K562 (cell line): ENCODE results near the gene SLC4A5. TPM values are rescaled to one million over a fixed set of nuclear protein-coding genes. Genes with fewer than 3 reads are reported as not detected.

Experiments used
- CBFA2T3 ChIP-seq: fragments of 450-650 bp; IDR thresholded peaks from 2 replicates; pipeline ENCODE4 v1.6.1; 2017
- CBX1 ChIP-seq: sonication (generic); IDR thresholded peaks from 2 replicates; pipeline ENCODE4 v1.6.1; 2016; ENCODE audit warnings: antibody characterized with exemption, low read depth, mild to moderate bottlenecking
- HDAC6 ChIP-seq: IDR thresholded peaks from 2 replicates; pipeline ENCODE4 v1.6.1; 2012; ENCODE audit warnings: low read depth, mild to moderate bottlenecking, control low read depth, inconsistent platforms, low read length, moderate library complexity
- PCBP2 ChIP-seq: fragments of 200-400 bp; formaldehyde crosslinking; IDR thresholded peaks from 2 replicates; pipeline ENCODE4 v1.6.1; 2018; ENCODE audit warnings: low read length, low read depth, mild to moderate bottlenecking, moderate library complexity; ENCODE audit not compliant: poor library complexity, severe bottlenecking
- SMARCE1 ChIP-seq: fragments of 450-650 bp; IDR thresholded peaks from 2 replicates; pipeline ENCODE4 v1.7.1; 2016; ENCODE audit warnings: mild to moderate bottlenecking
- SRF ChIP-seq, 2 experiments: fragments of 250-450, 450-650 bp in 1 of 2; sonication (Bioruptor Pico) in 1 of 2; sonication (generic) in 1 of 2; formaldehyde crosslinking; IDR thresholded peaks; 2 replicates each; pipeline versions ENCODE4 v1.5.0 to v1.5.1; 2020 to 2022; ENCODE audit warnings: mild to moderate bottlenecking in 1 of 2, missing genetic modification reagents in 1 of 2
- ZKSCAN1 ChIP-seq: fragments of 150-350 bp; IDR thresholded peaks from 2 replicates; pipeline ENCODE4 v1.6.1; 2016; ENCODE audit warnings: low read depth, low read length
- ZNF239 ChIP-seq: fragments of 250-450 bp; sonication (Bioruptor Pico); IDR thresholded peaks from 2 replicates; pipeline ENCODE4 v1.4.0; 2020; ENCODE audit warnings: mild to moderate bottlenecking
- polyA plus RNA-seq, 8 experiments: library from polyadenylated mRNA; depleted of rRNA in 4 of 8; stranded (reverse) in 5 of 8; unstranded in 3 of 8; fragments of >200 nt; fragmentation: Nextera tagmentation in 2 of 8; fragmentation: Illumina TruSeq in 1 of 8; extraction: Ambion mirVana in 2 of 8; extraction: Trizol in 1 of 8; gene quantifications; 2 replicates each; pipeline versions ENCODE4 v1.2.1 to v1.2.3, GENCODE V29; 2011 to 2014; ENCODE audit warnings: inconsistent platforms in 1 of 8, missing spikeins in 1 of 8
- total RNA-seq, 7 experiments: library from RNA; depleted of rRNA in 6 of 7; stranded (reverse); fragments of >200 nt in 6 of 7; fragmentation: Illumina TruSeq in 2 of 7; extraction: Trizol in 2 of 7; gene quantifications; 2 replicates each; pipeline versions ENCODE4 v1.2.1 to v1.2.3, GENCODE V29; 2011 to 2021; ENCODE audit warnings: low replicate concordance in 1 of 7
- TF ChIP-seq, protein P1 (sequence below): fragments of 250-450 bp; sonication (Bioruptor Pico); IDR thresholded peaks from 2 replicates; pipeline ENCODE4 v1.5.0; 2020; ENCODE audit warnings: mild to moderate bottlenecking, borderline replicate concordance
- TF ChIP-seq, protein P2 (sequence below): sonication (generic); formaldehyde crosslinking; IDR thresholded peaks from 2 replicates; pipeline ENCODE4 v1.8.0; 2023; ENCODE audit warnings: mild to moderate bottlenecking, missing genetic modification reagents
- TF ChIP-seq, protein P3 (sequence below): fragments of 450-650 bp; formaldehyde crosslinking; IDR thresholded peaks from 2 replicates; pipeline ENCODE4 v1.4.0; 2022; ENCODE audit warnings: missing genetic modification characterization
- TF ChIP-seq, protein P4 (sequence below): sonication (generic); formaldehyde crosslinking; IDR thresholded peaks from 2 replicates; pipeline ENCODE4 v1.9.0; 2022; ENCODE audit warnings: mild to moderate bottlenecking, missing genetic modification reagents
- TF ChIP-seq, protein P5 (sequence below): fragments of 450-650 bp; IDR thresholded peaks from 2 replicates; pipeline ENCODE4 v1.6.1; 2016; ENCODE audit warnings: borderline replicate concordance
- TF ChIP-seq, protein P6 (sequence below): fragments of 450-650 bp; IDR thresholded peaks from 2 replicates; pipeline ENCODE4 v1.6.1; 2016

SLC4A5 gene
- total and polyA plus RNA-seq, 9 of the 15 experiments (the other 6 are each of a cell fraction or from before 2014, with no cell fraction given): 0.03 to 0.77 (median 0.14) TPM; not detected in 1

DNA sequence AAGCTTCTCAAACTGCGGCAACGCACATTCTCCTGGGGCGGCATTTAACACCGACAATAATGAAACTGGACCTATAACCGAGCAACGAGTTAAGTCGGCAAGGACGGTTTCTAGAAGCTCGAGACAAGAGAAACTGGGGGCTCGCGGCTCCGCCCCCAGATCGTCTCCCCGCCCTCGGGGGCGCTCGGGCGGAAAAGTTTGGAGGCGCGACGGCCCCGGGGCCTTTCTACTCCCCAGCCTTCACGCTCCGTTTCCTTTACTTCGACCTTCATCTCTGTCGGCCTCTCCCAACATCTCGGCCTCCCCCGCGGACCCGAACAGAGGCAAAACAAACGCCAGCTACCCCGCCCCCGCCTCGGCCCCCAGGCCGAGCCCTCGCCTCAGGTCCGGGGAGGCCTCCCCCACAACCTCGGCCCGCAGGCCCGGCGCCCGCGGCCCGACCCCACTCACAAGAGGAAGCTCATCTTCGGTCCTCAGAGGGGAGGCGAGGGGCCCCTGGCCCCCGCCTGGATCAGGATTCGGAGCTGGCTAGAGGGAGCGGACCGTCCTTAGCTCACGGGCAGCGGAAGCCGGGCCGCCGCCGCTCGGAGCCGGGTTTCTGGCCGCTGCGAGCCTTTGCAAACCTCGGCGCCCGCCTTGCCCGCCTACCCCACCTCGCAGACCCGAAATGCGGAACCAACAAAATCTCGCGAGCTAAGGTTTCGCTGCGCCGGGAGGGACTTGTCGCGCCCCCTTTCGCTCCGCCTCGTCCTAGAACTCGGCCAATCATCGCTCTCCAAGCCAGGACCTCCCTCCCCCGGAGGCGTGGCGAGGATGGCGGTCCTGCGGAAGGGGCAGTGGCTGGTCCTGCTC is 164.8 kb downstream of the SLC4A5 start, which contains the start of gene MOB1A (continued):
- TF ChIP-seq, protein P1, sequence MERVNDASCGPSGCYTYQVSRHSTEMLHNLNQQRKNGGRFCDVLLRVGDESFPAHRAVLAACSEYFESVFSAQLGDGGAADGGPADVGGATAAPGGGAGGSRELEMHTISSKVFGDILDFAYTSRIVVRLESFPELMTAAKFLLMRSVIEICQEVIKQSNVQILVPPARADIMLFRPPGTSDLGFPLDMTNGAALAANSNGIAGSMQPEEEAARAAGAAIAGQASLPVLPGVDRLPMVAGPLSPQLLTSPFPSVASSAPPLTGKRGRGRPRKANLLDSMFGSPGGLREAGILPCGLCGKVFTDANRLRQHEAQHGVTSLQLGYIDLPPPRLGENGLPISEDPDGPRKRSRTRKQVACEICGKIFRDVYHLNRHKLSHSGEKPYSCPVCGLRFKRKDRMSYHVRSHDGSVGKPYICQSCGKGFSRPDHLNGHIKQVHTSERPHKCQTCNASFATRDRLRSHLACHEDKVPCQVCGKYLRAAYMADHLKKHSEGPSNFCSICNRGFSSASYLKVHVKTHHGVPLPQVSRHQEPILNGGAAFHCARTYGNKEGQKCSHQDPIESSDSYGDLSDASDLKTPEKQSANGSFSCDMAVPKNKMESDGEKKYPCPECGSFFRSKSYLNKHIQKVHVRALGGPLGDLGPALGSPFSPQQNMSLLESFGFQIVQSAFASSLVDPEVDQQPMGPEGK: no peak
- TF ChIP-seq, protein P2, sequence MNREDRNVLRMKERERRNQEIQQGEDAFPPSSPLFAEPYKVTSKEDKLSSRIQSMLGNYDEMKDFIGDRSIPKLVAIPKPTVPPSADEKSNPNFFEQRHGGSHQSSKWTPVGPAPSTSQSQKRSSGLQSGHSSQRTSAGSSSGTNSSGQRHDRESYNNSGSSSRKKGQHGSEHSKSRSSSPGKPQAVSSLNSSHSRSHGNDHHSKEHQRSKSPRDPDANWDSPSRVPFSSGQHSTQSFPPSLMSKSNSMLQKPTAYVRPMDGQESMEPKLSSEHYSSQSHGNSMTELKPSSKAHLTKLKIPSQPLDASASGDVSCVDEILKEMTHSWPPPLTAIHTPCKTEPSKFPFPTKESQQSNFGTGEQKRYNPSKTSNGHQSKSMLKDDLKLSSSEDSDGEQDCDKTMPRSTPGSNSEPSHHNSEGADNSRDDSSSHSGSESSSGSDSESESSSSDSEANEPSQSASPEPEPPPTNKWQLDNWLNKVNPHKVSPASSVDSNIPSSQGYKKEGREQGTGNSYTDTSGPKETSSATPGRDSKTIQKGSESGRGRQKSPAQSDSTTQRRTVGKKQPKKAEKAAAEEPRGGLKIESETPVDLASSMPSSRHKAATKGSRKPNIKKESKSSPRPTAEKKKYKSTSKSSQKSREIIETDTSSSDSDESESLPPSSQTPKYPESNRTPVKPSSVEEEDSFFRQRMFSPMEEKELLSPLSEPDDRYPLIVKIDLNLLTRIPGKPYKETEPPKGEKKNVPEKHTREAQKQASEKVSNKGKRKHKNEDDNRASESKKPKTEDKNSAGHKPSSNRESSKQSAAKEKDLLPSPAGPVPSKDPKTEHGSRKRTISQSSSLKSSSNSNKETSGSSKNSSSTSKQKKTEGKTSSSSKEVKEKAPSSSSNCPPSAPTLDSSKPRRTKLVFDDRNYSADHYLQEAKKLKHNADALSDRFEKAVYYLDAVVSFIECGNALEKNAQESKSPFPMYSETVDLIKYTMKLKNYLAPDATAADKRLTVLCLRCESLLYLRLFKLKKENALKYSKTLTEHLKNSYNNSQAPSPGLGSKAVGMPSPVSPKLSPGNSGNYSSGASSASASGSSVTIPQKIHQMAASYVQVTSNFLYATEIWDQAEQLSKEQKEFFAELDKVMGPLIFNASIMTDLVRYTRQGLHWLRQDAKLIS (CRISPR knock-in tag): peak; percentile 57; the same call in 1 of the 2 replicates
- TF ChIP-seq SMARCE1: peak; percentile 42; the same call in 1 of the 2 replicates
- no peak for TF ChIP-seq ZKSCAN1
- peak; percentile 22; the same call in 1 of the 2 replicates for TF ChIP-seq CBFA2T3
- TF ChIP-seq, protein P3, sequence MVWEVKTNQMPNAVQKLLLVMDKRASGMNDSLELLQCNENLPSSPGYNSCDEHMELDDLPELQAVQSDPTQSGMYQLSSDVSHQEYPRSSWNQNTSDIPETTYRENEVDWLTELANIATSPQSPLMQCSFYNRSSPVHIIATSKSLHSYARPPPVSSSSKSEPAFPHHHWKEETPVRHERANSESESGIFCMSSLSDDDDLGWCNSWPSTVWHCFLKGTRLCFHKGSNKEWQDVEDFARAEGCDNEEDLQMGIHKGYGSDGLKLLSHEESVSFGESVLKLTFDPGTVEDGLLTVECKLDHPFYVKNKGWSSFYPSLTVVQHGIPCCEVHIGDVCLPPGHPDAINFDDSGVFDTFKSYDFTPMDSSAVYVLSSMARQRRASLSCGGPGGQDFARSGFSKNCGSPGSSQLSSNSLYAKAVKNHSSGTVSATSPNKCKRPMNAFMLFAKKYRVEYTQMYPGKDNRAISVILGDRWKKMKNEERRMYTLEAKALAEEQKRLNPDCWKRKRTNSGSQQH (CRISPR knock-in tag): no peak
- TF ChIP-seq CBX1: peak; percentile 87; the same call in 1 of the 2 replicates
- no peak for TF ChIP-seq ZNF239 (CRISPR knock-in tag)
- TF ChIP-seq, protein P4, sequence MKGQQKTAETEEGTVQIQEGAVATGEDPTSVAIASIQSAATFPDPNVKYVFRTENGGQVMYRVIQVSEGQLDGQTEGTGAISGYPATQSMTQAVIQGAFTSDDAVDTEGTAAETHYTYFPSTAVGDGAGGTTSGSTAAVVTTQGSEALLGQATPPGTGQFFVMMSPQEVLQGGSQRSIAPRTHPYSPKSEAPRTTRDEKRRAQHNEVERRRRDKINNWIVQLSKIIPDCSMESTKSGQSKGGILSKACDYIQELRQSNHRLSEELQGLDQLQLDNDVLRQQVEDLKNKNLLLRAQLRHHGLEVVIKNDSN: no peak
- peak in 1 of 2 experiments; percentile 59; a peak in 2 of 4 replicates for TF ChIP-seq SRF (CRISPR knock-in tag; IDR thresholded peaks at IDR 0.05)
- TF ChIP-seq, protein P5, sequence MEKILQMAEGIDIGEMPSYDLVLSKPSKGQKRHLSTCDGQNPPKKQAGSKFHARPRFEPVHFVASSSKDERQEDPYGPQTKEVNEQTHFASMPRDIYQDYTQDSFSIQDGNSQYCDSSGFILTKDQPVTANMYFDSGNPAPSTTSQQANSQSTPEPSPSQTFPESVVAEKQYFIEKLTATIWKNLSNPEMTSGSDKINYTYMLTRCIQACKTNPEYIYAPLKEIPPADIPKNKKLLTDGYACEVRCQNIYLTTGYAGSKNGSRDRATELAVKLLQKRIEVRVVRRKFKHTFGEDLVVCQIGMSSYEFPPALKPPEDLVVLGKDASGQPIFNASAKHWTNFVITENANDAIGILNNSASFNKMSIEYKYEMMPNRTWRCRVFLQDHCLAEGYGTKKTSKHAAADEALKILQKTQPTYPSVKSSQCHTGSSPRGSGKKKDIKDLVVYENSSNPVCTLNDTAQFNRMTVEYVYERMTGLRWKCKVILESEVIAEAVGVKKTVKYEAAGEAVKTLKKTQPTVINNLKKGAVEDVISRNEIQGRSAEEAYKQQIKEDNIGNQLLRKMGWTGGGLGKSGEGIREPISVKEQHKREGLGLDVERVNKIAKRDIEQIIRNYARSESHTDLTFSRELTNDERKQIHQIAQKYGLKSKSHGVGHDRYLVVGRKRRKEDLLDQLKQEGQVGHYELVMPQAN: no peak
- no peak for TF ChIP-seq HDAC6
- no peak for TF ChIP-seq PCBP2
- TF ChIP-seq, protein P6, sequence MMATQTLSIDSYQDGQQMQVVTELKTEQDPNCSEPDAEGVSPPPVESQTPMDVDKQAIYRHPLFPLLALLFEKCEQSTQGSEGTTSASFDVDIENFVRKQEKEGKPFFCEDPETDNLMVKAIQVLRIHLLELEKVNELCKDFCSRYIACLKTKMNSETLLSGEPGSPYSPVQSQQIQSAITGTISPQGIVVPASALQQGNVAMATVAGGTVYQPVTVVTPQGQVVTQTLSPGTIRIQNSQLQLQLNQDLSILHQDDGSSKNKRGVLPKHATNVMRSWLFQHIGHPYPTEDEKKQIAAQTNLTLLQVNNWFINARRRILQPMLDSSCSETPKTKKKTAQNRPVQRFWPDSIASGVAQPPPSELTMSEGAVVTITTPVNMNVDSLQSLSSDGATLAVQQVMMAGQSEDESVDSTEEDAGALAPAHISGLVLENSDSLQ: peak; percentile 52
